Measurements from ENCODE around the gene CERS4. TPM values are rescaled to one million over a fixed set of nuclear protein-coding genes. Genes with fewer than 3 reads are reported as not detected.

CERS4 gene
- total RNA-seq, 1 donor = 4.0 TPM

DNA sequence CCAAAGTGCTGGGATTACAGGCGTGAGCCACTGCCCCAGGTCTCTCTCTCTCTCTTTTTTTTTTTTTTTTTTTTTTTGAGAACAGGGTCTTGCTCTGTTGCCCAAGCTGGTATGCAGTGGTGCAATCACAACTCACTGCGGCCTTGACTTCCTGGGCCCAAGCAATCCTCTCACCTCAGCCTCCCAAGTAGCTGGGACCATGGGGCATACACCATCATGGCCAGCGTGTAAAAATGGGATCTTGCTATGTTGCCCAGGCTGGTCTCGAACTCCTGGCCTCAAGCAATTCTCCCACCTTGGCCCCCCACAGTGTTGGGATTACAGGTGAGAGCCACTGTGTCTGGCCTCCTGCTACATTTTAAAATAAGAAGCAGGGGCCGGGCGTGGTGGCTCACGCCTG, 40.6 kb upstream of the CERS4 start:
- Histone ChIP-seq H3K4me1 (ENCODE audit: insufficient read depth, low read length) (no peaks in the 10 kb centered on the region), H3K79me2 (ENCODE audit: insufficient read depth, low read length) (no peaks in the 10 kb centered on the region), H3K27ac (ENCODE audit: low read depth, low read length) (no peak overlapping the region), H3K4me2 (ENCODE audit: insufficient read depth, low read length) (no peak overlapping the region), H2AFZ (ENCODE audit: low read length) (no peak overlapping the region), H3K36me3 (ENCODE audit: insufficient read depth, low read length) (no peaks in the 10 kb centered on the region), H3K4me3 (ENCODE audit: insufficient read depth, low read length) (no peak overlapping the region), H4K20me1 (ENCODE audit: insufficient read depth, low read length) (no peaks in the 10 kb centered on the region), H3K27me3 (ENCODE audit: insufficient read depth, low read length) (no peaks in the 10 kb centered on the region), H3K9me3 (ENCODE audit: low read depth, low read length) (no peaks in the 10 kb centered on the region)
- DNase-seq (ENCODE audit: insufficient read length, low spot score, missing footprints) = no peak
- TF ChIP-seq, protein P1, sequence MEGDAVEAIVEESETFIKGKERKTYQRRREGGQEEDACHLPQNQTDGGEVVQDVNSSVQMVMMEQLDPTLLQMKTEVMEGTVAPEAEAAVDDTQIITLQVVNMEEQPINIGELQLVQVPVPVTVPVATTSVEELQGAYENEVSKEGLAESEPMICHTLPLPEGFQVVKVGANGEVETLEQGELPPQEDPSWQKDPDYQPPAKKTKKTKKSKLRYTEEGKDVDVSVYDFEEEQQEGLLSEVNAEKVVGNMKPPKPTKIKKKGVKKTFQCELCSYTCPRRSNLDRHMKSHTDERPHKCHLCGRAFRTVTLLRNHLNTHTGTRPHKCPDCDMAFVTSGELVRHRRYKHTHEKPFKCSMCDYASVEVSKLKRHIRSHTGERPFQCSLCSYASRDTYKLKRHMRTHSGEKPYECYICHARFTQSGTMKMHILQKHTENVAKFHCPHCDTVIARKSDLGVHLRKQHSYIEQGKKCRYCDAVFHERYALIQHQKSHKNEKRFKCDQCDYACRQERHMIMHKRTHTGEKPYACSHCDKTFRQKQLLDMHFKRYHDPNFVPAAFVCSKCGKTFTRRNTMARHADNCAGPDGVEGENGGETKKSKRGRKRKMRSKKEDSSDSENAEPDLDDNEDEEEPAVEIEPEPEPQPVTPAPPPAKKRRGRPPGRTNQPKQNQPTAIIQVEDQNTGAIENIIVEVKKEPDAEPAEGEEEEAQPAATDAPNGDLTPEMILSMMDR (IDR thresholded peaks at IDR 0.05; ENCODE audit: extremely low read depth, low read depth, low read length) = no peak

DNA sequence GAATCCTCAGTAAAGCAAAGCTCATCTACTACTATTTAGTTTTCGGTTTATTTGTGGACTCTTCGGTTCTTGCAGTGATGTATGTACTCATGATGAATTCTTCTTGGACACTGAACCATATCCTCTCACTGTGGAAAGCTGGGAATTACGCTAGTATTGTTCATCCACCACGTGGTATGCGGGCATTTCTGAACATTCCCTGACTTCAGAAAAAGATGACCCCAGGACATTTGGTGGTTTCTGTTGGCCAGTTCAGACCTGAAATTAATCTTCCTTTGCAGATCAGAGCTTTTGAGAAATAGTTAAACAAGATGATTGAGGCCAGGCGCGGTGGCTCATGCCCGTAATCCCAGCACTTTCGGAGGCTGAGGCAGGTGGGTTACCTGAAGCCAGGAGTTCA, 34.5 kb upstream of the CERS4 start:
- no peaks in the 10 kb centered on the region for H3K79me2 ChIP-seq (ENCODE audit: insufficient read depth, low read length)
- TF ChIP-seq, protein P1 (IDR thresholded peaks at IDR 0.05; ENCODE audit: extremely low read depth, low read depth, low read length) = no peak
- H3K4me3 ChIP-seq (ENCODE audit: insufficient read depth, low read length) = no peak overlapping the region
- DNase-seq (ENCODE audit: insufficient read length, low spot score, missing footprints) = no peak
- H2AFZ ChIP-seq (ENCODE audit: low read length) = no peak overlapping the region
- no peak overlapping the region for H3K27ac ChIP-seq (ENCODE audit: low read depth, low read length)
- H3K36me3 ChIP-seq (ENCODE audit: insufficient read depth, low read length) = no peaks in the 10 kb centered on the region
- H3K27me3 ChIP-seq (ENCODE audit: insufficient read depth, low read length) = no peaks in the 10 kb centered on the region
- no peak overlapping the region for H3K4me2 ChIP-seq (ENCODE audit: insufficient read depth, low read length)
- no peaks in the 10 kb centered on the region for H3K4me1 ChIP-seq (ENCODE audit: insufficient read depth, low read length)
- H4K20me1 ChIP-seq (ENCODE audit: insufficient read depth, low read length) = no peaks in the 10 kb centered on the region
- no peaks in the 10 kb centered on the region for H3K9me3 ChIP-seq (ENCODE audit: low read depth, low read length)

DNA sequence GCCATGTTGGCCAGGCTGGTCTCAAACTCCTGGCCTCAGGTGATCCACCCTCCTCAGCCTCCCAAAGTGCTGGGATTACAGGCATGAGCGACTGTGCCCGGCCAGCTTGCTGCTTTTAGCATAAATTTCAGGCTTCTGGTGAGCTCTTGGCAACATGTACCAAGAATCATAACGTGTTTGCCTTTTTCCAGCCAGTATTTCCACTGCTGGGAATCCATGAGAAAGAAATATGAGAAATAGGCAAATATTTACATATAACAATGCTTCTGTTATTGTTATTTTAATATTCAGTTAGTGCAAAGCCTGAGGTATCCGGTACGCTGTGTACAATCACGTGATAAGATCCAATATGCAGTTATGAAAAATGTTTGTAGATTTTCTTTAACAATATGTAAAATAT, 29.2 kb upstream of the CERS4 start:
- TF ChIP-seq, protein P1 (IDR thresholded peaks at IDR 0.05; ENCODE audit: extremely low read depth, low read depth, low read length) = no peak
- Histone ChIP-seq H3K4me3 (ENCODE audit: insufficient read depth, low read length) (no peak overlapping the region), H4K20me1 (ENCODE audit: insufficient read depth, low read length) (no peaks in the 10 kb centered on the region), H3K4me2 (ENCODE audit: insufficient read depth, low read length) (no peak overlapping the region), H3K4me1 (ENCODE audit: insufficient read depth, low read length) (no peaks in the 10 kb centered on the region), H3K27me3 (ENCODE audit: insufficient read depth, low read length) (no peaks in the 10 kb centered on the region), H3K9me3 (ENCODE audit: low read depth, low read length) (no peaks in the 10 kb centered on the region), H3K79me2 (ENCODE audit: insufficient read depth, low read length) (no peaks in the 10 kb centered on the region), H3K27ac (ENCODE audit: low read depth, low read length) (no peak overlapping the region), H3K36me3 (ENCODE audit: insufficient read depth, low read length) (no peaks in the 10 kb centered on the region), H2AFZ (ENCODE audit: low read length) (no peak overlapping the region)
- DNase-seq (ENCODE audit: insufficient read length, low spot score, missing footprints) = no peak

GRCh38 chr19:8184274-8184673, 24.9 kb upstream of the CERS4 start:
- Histone ChIP-seq H3K27me3 (ENCODE audit: insufficient read depth, low read length) (no peaks in the 10 kb centered on the region), H3K79me2 (ENCODE audit: insufficient read depth, low read length) (no peaks in the 10 kb centered on the region), H3K4me2 (ENCODE audit: insufficient read depth, low read length) (no peak overlapping the region), H3K4me3 (ENCODE audit: insufficient read depth, low read length) (no peak overlapping the region), H2AFZ (ENCODE audit: low read length) (no peak overlapping the region), H3K9me3 (ENCODE audit: low read depth, low read length) (no peaks in the 10 kb centered on the region), H4K20me1 (ENCODE audit: insufficient read depth, low read length) (no peaks in the 10 kb centered on the region), H3K27ac (ENCODE audit: low read depth, low read length) (no peak overlapping the region), H3K4me1 (ENCODE audit: insufficient read depth, low read length) (no peaks in the 10 kb centered on the region), H3K36me3 (ENCODE audit: insufficient read depth, low read length) (no peaks in the 10 kb centered on the region)
- DNase-seq (ENCODE audit: insufficient read length, low spot score, missing footprints) = no peak
- TF ChIP-seq, protein P1 (IDR thresholded peaks at IDR 0.05; ENCODE audit: extremely low read depth, low read depth, low read length) = no peak
